SJCRH30 (cell line): ENCODE data around the gene HUNK. TPM values are rescaled to one million over a fixed set of nuclear protein-coding genes. Genes with fewer than 3 reads are reported as not detected.

ENCODE experiments used
- total RNA-seq: library from RNA; depleted of rRNA; stranded (reverse); fragments of >200 nt; shearing (Covaris generic); gene quantifications from 2 replicates; pipeline ENCODE4 v1.2.3, GENCODE V29; 2014; rRNA removed

HUNK gene
- total RNA-seq, 1 experiment from 2014 or later = 38.9 TPM

Other genes starting within 250 kb of the HUNK start
- gene SOD1, start 213.3 kb upstream of the HUNK start, total RNA-seq = 256 and 271 TPM in 2 replicates
- gene SCAF4, start 140.9 kb upstream of the HUNK start, total RNA-seq = 25.1 and 32.7 TPM in 2 replicates